GM23338 (cell line): ENCODE results near the gene FTO. TPM values are rescaled to one million over a fixed set of nuclear protein-coding genes. Genes with fewer than 3 reads are reported as not detected.

ENCODE experiments used
- ATAC-seq: fragments of 200-7000 bp; cut with Tn5 transposase; 3 replicates; pipeline ENCODE4 v1.9.1; 2020
- DNase-seq: peaks from one replicate; pipeline ENCODE4 v3.0.0-alpha.2; 2015; ENCODE audit warnings: low spot score
- H2AFZ ChIP-seq: fragments of 200-600 bp; sonication (generic); 2 replicates; pipeline ENCODE4 v1.8.0; 2016; ENCODE audit warnings: antibody characterized with exemption, mild to moderate bottlenecking, moderate library complexity
- H3F3A ChIP-seq: fragments of 200-600 bp; sonication (generic); replicated peaks from 2 replicates; pipeline ENCODE4 v1.8.0; 2017; ENCODE audit warnings: antibody characterized with exemption, mixed run types, low read depth
- H3K27ac ChIP-seq: fragments of 200-600 bp; sonication (generic); 2 replicates; pipeline ENCODE4 v1.6.1; 2016; ENCODE audit warnings: low read depth
- H3K27me3 ChIP-seq: fragments of 200-600 bp; sonication (generic); 2 replicates; pipeline ENCODE4 v1.8.0; 2016; ENCODE audit warnings: mild to moderate bottlenecking, mixed run types, moderate library complexity; ENCODE audit not compliant: insufficient read depth
- H3K36me3 ChIP-seq: fragments of 200-600 bp; sonication (generic); 2 replicates; pipeline ENCODE4 v1.8.0; 2016; ENCODE audit warnings: mild to moderate bottlenecking; ENCODE audit not compliant: insufficient read depth
- H3K4me1 ChIP-seq: fragments of 200-600 bp; sonication (generic); 2 replicates; pipeline ENCODE4 v1.8.0; 2016; ENCODE audit warnings: mild to moderate bottlenecking, moderate library complexity; ENCODE audit not compliant: insufficient read depth
- H3K4me2 ChIP-seq: fragments of 200-600 bp; sonication (generic); 2 replicates; pipeline ENCODE4 v1.7.1; 2017; ENCODE audit warnings: mixed run types
- H3K4me3 ChIP-seq: fragments of 200-600 bp; sonication (generic); 2 replicates; pipeline ENCODE4 v1.6.1; 2016; ENCODE audit warnings: mixed run types
- H3K79me2 ChIP-seq: fragments of 200-600 bp; sonication (generic); replicated peaks from 2 replicates; pipeline ENCODE4 v1.8.0; 2017; ENCODE audit warnings: mild to moderate bottlenecking; ENCODE audit not compliant: insufficient read depth
- H3K9me2 ChIP-seq: fragments of 200-600 bp; sonication (generic); 2 replicates; pipeline ENCODE4 v1.8.0; 2017; ENCODE audit not compliant: insufficient read depth
- H4K20me1 ChIP-seq: fragments of 200-600 bp; sonication (generic); replicated peaks from 2 replicates; pipeline ENCODE4 v1.8.0; 2017; ENCODE audit warnings: mild to moderate bottlenecking; ENCODE audit not compliant: insufficient read depth
- H3K27ac Mint-ChIP-seq: 2 replicates; pipeline ENCODE4 v1.8.0; 2020; ENCODE audit warnings: inconsistent platforms, mild to moderate bottlenecking, moderate library complexity, mixed read lengths
- H3K27me3 Mint-ChIP-seq: 3 replicates; pipeline ENCODE4 v1.8.0; 2022; ENCODE audit warnings: low read depth, mild to moderate bottlenecking, moderate library complexity, mixed read lengths, inconsistent platforms; ENCODE audit not compliant: insufficient read depth, poor library complexity
- H3K36me3 Mint-ChIP-seq: 3 replicates; pipeline ENCODE4 v1.8.0; 2021; ENCODE audit warnings: low read depth, mild to moderate bottlenecking, inconsistent platforms, moderate library complexity, mixed read lengths
- H3K4me1 Mint-ChIP-seq: 3 replicates; pipeline ENCODE4 v1.8.0; 2020; ENCODE audit warnings: mild to moderate bottlenecking, inconsistent platforms, mixed read lengths
- H3K4me3 Mint-ChIP-seq: 3 replicates; pipeline ENCODE4 v1.8.0; 2021; ENCODE audit warnings: moderate library complexity, mild to moderate bottlenecking, inconsistent platforms, mixed read lengths
- H3K9me3 Mint-ChIP-seq: 3 replicates; pipeline ENCODE4 v1.8.0; 2020; ENCODE audit warnings: moderate library complexity, mild to moderate bottlenecking, inconsistent platforms, mixed read lengths
- CREB1 ChIP-seq: fragments of 250-450 bp; sonication (Bioruptor Pico); IDR thresholded peaks from 2 replicates; pipeline ENCODE4 v1.5.0; 2020; ENCODE audit warnings: low read depth, mild to moderate bottlenecking, moderate library complexity
- CTCF ChIP-seq, 2 experiments: fragments of 200-600 bp in 1 of 2; sonication (generic) in 1 of 2; conservative IDR thresholded peaks; 2 replicates each; pipeline versions ENCODE4 v1.5.1 to v1.6.1; 2016 to 2017; ENCODE audit warnings: antibody characterized with exemption in 2 of 2, low read depth in 2 of 2, mild to moderate bottlenecking in 2 of 2, moderate library complexity in 1 of 2
- EZH2 ChIP-seq: fragments of 200-600 bp; sonication (generic); IDR thresholded peaks from one replicate; pipeline ENCODE4 v1.8.0; 2017; ENCODE audit warnings: antibody characterized with exemption, mild to moderate bottlenecking, low read depth; ENCODE audit not compliant: unreplicated experiment
- EZH2phosphoT487 ChIP-seq: fragments of 200-600 bp; sonication (generic); IDR thresholded peaks from one replicate; pipeline ENCODE4 v1.8.1; 2018; ENCODE audit warnings: antibody characterized with exemption; ENCODE audit not compliant: unreplicated experiment
- JUNB ChIP-seq: IDR thresholded peaks from one replicate; pipeline ENCODE4 v1.6.1; 2016; ENCODE audit warnings: antibody characterized with exemption; ENCODE audit not compliant: unreplicated experiment
- NANOG ChIP-seq: IDR thresholded peaks from 2 replicates; pipeline ENCODE4 v1.6.1; 2016; ENCODE audit warnings: antibody characterized with exemption, borderline replicate concordance
- POLR2AphosphoS5 ChIP-seq: IDR thresholded peaks from 2 replicates; pipeline ENCODE4 v1.6.1; 2016; ENCODE audit warnings: antibody characterized with exemption, low read depth
- REST ChIP-seq: IDR thresholded peaks from one replicate; pipeline ENCODE4 v1.6.1; 2018; ENCODE audit warnings: antibody characterized with exemption; ENCODE audit not compliant: unreplicated experiment
- STAT1 ChIP-seq: IDR thresholded peaks from one replicate; pipeline ENCODE4 v1.6.1; 2016; ENCODE audit warnings: antibody characterized with exemption; ENCODE audit not compliant: unreplicated experiment
- ZNF114 ChIP-seq: fragments of 250-450 bp; sonication (Bioruptor Pico); IDR thresholded peaks from 2 replicates; pipeline ENCODE4 v1.5.0; 2020; ENCODE audit warnings: mild to moderate bottlenecking, moderate library complexity
- ZNF331 ChIP-seq: fragments of 250-450 bp; sonication (Bioruptor Pico); IDR thresholded peaks from 2 replicates; pipeline ENCODE4 v1.5.0; 2020; ENCODE audit warnings: low read depth, mild to moderate bottlenecking, moderate library complexity
- polyA plus RNA-seq: library from polyadenylated mRNA; unstranded; fragments of >200 nt; fragmentation: Nextera tagmentation; extraction: Ambion mirVana; gene quantifications from 2 replicates; pipeline ENCODE4 v1.2.1, GENCODE V29; 2016
- total RNA-seq: library from RNA; depleted of rRNA; stranded (reverse); fragments of >200 nt; shearing (Covaris generic); gene quantifications from 2 replicates; pipeline ENCODE4 v1.2.3, GENCODE V29; 2014
- TF ChIP-seq, protein P1 (sequence below): fragments of 250-450 bp; sonication (Bioruptor Pico); IDR thresholded peaks from 2 replicates; pipeline ENCODE4 v1.5.0; 2020; ENCODE audit warnings: mild to moderate bottlenecking, moderate library complexity
- TF ChIP-seq, protein P2 (sequence below): IDR thresholded peaks from 2 replicates; pipeline ENCODE4 v1.6.1; 2016; ENCODE audit warnings: antibody characterized with exemption

The FTO gene
- total and polyA plus RNA-seq, 2 experiments from 2014 or later = 17.7 to 69.6 TPM

DNA sequence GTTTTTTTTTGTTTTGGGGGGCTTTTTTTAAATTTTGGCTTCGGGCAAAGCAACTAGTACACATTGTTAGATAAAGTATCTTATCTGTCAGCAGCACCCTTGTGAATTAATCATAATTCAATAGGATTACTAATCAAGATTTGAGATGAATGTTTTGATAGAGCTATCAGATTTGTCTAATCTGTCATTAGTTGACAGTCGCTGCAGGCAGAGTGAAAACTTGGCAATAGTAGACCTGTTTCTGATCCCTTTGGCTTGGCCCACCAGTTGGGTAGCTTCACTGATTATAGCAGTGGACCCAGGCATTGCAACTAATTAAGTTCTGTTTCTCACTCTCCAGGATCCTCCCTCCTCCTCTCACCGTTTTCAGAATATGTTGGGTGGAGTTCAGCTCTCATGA is 324.0 kb downstream of the FTO start:
- Histone ChIP-seq H3K4me2 (no peak overlapping the region), H3K79me2 (no peaks in the 10 kb centered on the region), H2AFZ (no peak overlapping the region), H3K27me3 (no peaks in the 10 kb centered on the region), H4K20me1 (no peaks in the 10 kb centered on the region), H3K4me3 (no peak overlapping the region), H3K36me3 (0 out of 2 replicates have a peak, but pooled peaks cover 5% of the 10 kb centered on the region), H3K27ac (no peak overlapping the region), H3K9me2 (0 out of 2 replicates have a peak, but pooled peaks cover 5% of the 10 kb centered on the region), H3K4me1 (no peaks in the 10 kb centered on the region), H3F3A (no peaks in the 10 kb centered on the region)
- peaks cover 5% of the 10 kb centered on the region for H3K27me3 Mint-ChIP-seq
- peaks cover 7% of the 10 kb centered on the region for H3K36me3 Mint-ChIP-seq
- DNase-seq = no peak
- TF ChIP-seq POLR2AphosphoS5 (no peak), CREB1 (CRISPR knock-in tag) (no peak), EZH2phosphoT487 (no peak), ZNF331 (CRISPR knock-in tag) (no peak), ZNF114 (CRISPR knock-in tag) (no peak), CTCF (conservative IDR thresholded peaks at IDR 0.05; ENCODE audit: low read depth in 2 of 2) (no peak), REST (no peak), EZH2 (no peak), JUNB (no peak), STAT1 (no peak), NANOG (no peak)
- TF ChIP-seq, protein P1, sequence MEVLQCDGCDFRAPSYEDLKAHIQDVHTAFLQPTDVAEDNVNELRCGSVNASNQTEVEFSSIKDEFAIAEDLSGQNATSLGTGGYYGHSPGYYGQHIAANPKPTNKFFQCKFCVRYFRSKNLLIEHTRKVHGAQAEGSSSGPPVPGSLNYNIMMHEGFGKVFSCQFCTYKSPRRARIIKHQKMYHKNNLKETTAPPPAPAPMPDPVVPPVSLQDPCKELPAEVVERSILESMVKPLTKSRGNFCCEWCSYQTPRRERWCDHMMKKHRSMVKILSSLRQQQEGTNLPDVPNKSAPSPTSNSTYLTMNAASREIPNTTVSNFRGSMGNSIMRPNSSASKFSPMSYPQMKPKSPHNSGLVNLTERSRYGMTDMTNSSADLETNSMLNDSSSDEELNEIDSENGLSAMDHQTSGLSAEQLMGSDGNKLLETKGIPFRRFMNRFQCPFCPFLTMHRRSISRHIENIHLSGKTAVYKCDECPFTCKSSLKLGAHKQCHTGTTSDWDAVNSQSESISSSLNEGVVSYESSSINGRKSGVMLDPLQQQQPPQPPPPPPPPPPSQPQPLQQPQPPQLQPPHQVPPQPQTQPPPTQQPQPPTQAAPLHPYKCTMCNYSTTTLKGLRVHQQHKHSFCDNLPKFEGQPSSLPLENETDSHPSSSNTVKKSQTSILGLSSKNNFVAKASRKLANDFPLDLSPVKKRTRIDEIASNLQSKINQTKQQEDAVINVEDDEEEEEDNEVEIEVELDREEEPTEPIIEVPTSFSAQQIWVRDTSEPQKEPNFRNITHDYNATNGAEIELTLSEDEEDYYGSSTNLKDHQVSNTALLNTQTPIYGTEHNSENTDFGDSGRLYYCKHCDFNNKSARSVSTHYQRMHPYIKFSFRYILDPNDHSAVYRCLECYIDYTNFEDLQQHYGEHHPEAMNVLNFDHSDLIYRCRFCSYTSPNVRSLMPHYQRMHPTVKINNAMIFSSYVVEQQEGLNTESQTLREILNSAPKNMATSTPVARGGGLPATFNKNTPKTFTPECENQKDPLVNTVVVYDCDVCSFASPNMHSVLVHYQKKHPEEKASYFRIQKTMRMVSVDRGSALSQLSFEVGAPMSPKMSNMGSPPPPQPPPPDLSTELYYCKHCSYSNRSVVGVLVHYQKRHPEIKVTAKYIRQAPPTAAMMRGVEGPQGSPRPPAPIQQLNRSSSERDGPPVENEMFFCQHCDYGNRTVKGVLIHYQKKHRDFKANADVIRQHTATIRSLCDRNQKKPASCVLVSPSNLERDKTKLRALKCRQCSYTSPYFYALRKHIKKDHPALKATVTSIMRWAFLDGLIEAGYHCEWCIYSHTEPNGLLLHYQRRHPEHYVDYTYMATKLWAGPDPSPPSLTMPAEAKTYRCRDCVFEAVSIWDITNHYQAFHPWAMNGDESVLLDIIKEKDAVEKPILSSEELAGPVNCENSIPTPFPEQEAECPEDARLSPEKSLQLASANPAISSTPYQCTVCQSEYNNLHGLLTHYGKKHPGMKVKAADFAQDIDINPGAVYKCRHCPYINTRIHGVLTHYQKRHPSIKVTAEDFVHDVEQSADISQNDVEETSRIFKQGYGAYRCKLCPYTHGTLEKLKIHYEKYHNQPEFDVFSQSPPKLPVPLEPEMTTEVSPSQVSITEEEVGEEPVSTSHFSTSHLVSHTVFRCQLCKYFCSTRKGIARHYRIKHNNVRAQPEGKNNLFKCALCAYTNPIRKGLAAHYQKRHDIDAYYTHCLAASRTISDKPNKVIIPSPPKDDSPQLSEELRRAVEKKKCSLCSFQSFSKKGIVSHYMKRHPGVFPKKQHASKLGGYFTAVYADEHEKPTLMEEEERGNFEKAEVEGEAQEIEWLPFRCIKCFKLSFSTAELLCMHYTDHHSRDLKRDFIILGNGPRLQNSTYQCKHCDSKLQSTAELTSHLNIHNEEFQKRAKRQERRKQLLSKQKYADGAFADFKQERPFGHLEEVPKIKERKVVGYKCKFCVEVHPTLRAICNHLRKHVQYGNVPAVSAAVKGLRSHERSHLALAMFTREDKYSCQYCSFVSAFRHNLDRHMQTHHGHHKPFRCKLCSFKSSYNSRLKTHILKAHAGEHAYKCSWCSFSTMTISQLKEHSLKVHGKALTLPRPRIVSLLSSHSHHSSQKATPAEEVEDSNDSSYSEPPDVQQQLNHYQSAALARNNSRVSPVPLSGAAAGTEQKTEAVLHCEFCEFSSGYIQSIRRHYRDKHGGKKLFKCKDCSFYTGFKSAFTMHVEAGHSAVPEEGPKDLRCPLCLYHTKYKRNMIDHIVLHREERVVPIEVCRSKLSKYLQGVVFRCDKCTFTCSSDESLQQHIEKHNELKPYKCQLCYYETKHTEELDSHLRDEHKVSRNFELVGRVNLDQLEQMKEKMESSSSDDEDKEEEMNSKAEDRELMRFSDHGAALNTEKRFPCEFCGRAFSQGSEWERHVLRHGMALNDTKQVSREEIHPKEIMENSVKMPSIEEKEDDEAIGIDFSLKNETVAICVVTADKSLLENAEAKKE (CRISPR knock-in tag) = no peak
- TF ChIP-seq, protein P2, sequence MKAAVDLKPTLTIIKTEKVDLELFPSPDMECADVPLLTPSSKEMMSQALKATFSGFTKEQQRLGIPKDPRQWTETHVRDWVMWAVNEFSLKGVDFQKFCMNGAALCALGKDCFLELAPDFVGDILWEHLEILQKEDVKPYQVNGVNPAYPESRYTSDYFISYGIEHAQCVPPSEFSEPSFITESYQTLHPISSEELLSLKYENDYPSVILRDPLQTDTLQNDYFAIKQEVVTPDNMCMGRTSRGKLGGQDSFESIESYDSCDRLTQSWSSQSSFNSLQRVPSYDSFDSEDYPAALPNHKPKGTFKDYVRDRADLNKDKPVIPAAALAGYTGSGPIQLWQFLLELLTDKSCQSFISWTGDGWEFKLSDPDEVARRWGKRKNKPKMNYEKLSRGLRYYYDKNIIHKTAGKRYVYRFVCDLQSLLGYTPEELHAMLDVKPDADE = no peak
- no peak overlapping the region for H3K4me3 Mint-ChIP-seq
- peaks cover 11% of the 10 kb centered on the region for H3K9me3 Mint-ChIP-seq
- no peak overlapping the region for H3K27ac Mint-ChIP-seq
- no peak for ATAC-seq
- no peaks in the 10 kb centered on the region for H3K4me1 Mint-ChIP-seq
